Duodenal mucosa (tissue), 2 donors: ENCODE results near the gene ZNF841.
"Not testable (repeated sequence)": the region's sequence is repeated elsewhere in the genome, so short reads cannot be mapped to it uniquely, and the experiment has no call there.

Experiments
- H3K27ac ChIP-seq: one replicate; pipeline ENCODE4 v1.7.0; 2013; ENCODE audit warnings: low read depth, low read length
- H3K27me3 ChIP-seq, 2 donors: one replicate each; pipeline ENCODE4 v1.7.0; 2013; ENCODE audit warnings: low read length in 2 of 2, control low read depth in 1 of 2; ENCODE audit not compliant: insufficient read depth in 2 of 2, control insufficient read depth in 1 of 2
- H3K36me3 ChIP-seq, 2 donors: one replicate each; pipeline ENCODE4 v1.7.0; 2013; ENCODE audit warnings: low read length in 2 of 2, control low read depth in 1 of 2; ENCODE audit not compliant: insufficient read depth in 2 of 2, control insufficient read depth in 1 of 2
- H3K4me1 ChIP-seq, 2 donors: one replicate each; pipeline ENCODE4 v1.7.0; 2013; ENCODE audit warnings: low read length in 2 of 2, control low read depth in 1 of 2; ENCODE audit not compliant: insufficient read depth in 2 of 2, control insufficient read depth in 1 of 2
- H3K4me3 ChIP-seq, 2 donors: one replicate each; pipeline ENCODE4 v1.7.0; 2013; ENCODE audit warnings: low read length in 2 of 2, low read depth in 1 of 2
- H3K9ac ChIP-seq, 2 donors: one replicate each; pipeline ENCODE4 v1.7.0; 2013; ENCODE audit warnings: low read length in 2 of 2, low read depth in 1 of 2
- H3K9me3 ChIP-seq, 2 donors: one replicate each; pipeline ENCODE4 v1.7.0; 2013; ENCODE audit warnings: low read length in 2 of 2, control low read depth in 1 of 2; ENCODE audit not compliant: control insufficient read depth in 1 of 2

The ZNF841 gene

DNA sequence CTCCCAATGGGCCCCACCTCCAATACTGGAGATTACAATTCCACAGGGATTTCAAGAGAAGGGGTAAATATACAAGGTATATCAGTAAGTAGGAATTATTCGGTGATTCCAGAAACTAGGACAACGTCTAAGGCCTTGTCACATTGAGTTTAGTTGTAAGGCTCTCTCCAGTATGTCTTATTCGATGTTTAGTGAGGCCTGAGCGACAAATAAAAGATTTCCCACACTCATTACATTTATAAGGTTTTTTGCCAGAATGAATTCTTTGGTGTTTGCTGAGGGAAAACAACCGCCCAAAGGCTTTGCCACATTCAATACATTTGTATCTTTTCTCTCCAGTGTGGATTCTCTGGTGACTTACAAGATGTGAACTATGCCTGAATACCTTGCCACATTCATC lies 19.1 kb upstream of the ZNF841 start:
- Histone ChIP-seq H3K4me1 (no peaks in the 10 kb centered on the region), H3K9me3 (peaks cover 97 to 99% of the 10 kb centered on the region in 2 donors), H3K4me3 (peak overlapping the region; percentile 34 to 48), H3K36me3 (peaks cover 45 to 50% of the 10 kb centered on the region in 2 donors), H3K9ac (no peak overlapping the region), H3K27me3 (no peaks in the 10 kb centered on the region), H3K27ac (no peak overlapping the region)

DNA sequence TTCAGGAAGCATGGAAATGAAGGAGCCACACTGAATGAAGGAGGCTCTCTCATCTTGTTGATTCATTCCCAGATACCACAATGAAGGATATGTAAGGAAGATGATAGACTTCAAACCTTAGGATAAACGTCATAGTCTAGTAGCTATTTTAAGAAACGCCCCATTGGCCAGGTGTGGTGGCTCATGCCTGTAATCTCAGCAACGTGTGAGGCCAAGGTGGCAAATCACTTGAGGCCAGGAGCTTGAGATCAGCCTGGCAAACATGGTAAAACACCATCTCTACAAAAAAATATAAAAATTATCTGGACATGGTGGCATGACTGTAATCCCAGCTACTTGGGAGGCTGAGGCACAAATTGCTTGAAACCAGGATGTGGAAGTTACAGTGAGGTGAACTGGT lies 17.1 kb upstream of the ZNF841 start:
- Histone ChIP-seq H3K27me3 (no peaks in the 10 kb centered on the region), H3K9me3 (peaks cover 88 to 97% of the 10 kb centered on the region in 2 donors), H3K36me3 (peaks cover 27 to 30% of the 10 kb centered on the region in 2 donors), H3K4me3 (no peak overlapping the region), H3K9ac (no peak overlapping the region), H3K4me1 (no peaks in the 10 kb centered on the region), H3K27ac (no peak overlapping the region)

DNA sequence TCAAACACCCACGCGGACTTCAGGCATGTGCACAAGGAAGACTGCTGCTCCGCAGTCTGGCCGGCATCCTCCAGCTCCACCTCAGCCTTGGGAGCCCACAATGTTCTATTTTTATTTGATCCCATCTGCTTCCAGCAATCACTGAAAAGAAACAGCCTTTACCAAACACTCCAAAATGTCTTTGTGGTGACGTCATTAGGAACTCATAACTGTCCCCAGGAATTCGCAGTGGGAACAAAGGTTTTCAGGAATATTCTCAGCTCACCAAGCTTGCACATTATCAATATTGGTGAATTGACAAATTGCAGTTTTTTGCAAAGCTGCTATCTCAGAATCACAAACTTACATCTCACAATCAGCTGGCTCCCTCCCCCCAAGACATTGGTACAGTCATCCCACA lies 15.2 kb upstream of the ZNF841 start:
- no peaks in the 10 kb centered on the region for H3K4me1 ChIP-seq
- no peak overlapping the region for H3K27ac ChIP-seq
- peak overlapping the region in 1 of 2 donors; percentile 17 for H3K4me3 ChIP-seq
- no peak overlapping the region for H3K9ac ChIP-seq
- peaks cover 13 to 14% of the 10 kb centered on the region in 2 donors for H3K36me3 ChIP-seq
- no peaks in the 10 kb centered on the region for H3K27me3 ChIP-seq
- H3K9me3 ChIP-seq = peaks cover 76 to 86% of the 10 kb centered on the region in 2 donors

DNA sequence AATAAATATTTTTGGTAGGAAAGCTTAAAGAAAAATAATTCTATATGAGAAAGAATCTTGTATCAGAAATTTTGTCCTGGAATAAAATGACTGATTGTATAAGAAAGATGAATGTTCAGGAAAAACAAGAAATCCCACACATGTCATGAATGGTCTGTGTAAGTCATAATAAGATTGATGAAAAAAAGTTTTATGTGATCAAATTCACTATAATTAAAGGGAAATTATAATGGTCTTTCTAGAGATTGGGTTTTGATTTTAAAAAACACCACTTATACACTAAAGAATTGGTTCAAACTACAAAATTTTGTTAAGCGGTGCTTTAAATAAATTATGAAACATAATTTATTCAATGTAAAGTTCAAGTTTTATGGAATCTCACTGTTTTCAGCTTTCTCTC lies 7.2 kb upstream of the ZNF841 start:
- Histone ChIP-seq H3K36me3 (no peaks in the 10 kb centered on the region), H3K27ac (no peak overlapping the region), H3K9me3 (peaks cover 17 to 38% of the 10 kb centered on the region in 2 donors), H3K27me3 (no peaks in the 10 kb centered on the region), H3K9ac (no peak overlapping the region), H3K4me3 (no peak overlapping the region), H3K4me1 (no peaks in the 10 kb centered on the region)

DNA sequence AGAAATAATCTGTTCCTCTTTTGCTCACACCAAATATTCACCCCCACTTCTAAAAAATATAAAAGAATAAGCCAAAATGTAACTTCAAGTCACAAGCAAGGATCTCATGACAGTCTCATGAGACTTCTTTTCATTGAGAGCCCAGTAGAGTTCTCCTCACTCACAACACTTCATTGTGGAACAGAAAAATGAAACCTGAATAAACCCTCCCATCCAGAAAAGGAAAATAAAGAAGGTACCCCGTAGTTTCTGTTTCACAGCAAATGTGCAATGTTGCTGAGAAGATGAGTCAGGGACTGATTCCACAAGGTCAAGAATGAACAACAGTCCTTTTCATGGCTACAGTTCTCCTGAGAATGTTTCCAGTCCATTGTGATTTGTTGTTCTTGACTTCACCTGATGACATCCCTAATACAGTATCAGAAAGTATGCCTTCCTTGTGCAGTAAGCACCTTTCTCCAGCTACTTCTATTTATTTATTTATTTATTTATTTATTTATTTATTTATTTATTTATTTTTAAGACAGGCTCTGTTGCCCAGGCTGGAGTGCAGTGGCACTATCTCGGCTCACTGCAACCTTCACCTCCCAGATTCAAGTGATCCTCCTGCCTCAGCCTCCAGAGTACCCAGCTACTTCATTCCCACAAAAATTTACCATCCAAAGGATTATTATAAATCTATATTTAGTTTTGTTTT lies 6.4 kb upstream of the ZNF841 start:
- Histone ChIP-seq H3K27ac (no peak overlapping the region), H3K27me3 (no peaks in the 10 kb centered on the region), H3K4me3 (no peak overlapping the region), H3K4me1 (no peaks in the 10 kb centered on the region), H3K9ac (no peak overlapping the region), H3K36me3 (no peaks in the 10 kb centered on the region), H3K9me3 (peaks cover 14 to 37% of the 10 kb centered on the region in 2 donors)

DNA sequence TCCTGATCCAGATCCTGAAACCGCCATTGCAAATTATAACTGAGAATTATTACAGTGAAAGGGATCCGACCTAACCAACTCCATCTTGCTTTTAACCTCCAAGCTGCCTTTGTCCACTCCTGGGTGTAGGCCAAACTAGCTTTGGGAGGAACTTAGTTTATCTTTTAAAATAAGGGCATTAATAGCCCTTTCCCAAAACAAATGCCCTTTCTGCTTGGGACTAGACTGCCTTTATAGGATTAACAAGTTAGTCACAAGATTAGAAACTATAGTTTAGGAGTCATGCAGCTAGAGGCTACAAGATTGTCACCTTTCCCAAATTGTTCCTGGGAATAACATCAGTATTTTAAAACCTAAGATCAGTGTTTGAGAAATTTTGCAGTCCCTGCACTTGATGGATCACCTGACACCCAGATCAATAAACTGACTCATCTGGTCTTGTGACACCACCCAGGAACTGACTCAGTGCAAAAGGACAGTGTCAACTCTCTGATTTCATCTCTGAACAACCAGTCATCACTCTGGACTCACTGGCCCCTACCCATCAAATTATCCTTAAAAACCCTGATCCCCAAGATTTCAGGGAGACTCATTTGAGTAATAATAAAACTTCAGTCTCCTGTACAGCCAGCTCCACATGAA lies 4.1 kb upstream of the ZNF841 start:
- Histone ChIP-seq H3K9me3 (peaks cover 21 to 39% of the 10 kb centered on the region in 2 donors), H3K27me3 (no peaks in the 10 kb centered on the region), H3K4me3 (no peak overlapping the region), H3K4me1 (no peaks in the 10 kb centered on the region), H3K27ac (no peak overlapping the region), H3K9ac (no peak overlapping the region), H3K36me3 (no peaks in the 10 kb centered on the region)

DNA sequence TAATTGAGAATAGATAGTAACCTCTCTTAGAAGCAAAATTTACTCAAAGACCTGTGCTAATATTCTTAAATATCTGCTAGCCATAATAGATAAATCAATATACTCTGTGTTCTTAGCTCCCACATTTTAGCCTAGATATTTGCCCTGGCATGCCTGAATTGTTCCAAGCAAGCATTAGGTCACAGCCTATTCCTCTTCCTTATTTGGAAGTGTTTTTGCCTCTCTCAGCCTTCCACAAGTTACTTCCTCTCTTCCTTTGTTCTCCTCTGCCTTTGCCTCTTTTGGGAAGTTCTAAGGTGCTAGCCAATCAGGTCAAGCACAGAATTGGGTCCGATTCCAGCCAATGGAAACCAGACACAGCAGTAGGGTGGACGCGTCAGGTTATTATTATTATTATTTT lies 851 bp upstream of the ZNF841 start:
- H3K4me1 ChIP-seq = peaks cover 6 to 11% of the 10 kb centered on the region in 2 donors
- not testable (repeated sequence) for H3K9ac ChIP-seq, H3K4me3 ChIP-seq, H3K27ac ChIP-seq, H3K27me3 ChIP-seq, H3K36me3 ChIP-seq
- peaks cover 24 to 31% of the 10 kb centered on the region in 2 donors for H3K9me3 ChIP-seq

DNA sequence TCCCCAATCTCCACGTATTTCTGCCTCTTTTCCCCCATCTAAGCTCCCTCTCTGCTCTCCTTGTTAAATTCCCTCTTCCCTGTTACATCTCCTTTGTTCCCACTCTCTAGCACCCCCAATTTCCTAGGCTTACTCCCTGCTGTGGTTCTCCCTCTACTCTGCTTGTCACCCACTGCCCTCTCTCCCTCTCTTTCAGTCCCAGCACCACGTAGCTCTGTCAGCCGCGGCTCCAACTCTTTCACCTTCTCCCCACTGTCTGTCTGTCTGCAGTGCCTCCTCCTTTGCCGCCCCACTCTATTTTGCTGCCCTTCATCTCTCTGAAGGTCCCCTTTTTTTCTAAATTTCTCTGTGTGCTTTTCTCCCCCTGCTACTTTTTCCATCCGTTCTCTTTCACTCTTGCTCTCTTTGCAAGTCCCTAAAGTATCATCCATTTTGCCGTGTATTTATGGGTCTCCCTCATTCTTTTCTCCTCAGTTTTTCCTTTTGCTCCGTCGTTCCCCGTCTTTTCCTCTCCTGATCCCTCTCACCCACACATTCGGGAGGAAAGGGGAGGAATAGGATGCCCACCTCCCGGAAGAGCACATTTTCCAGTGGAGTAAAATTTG lies 937 bp downstream of the ZNF841 start:
- H3K9ac ChIP-seq = peak overlapping the region; percentile 71 to 95
- peaks cover 28 to 36% of the 10 kb centered on the region in 2 donors for H3K9me3 ChIP-seq
- no peak overlapping the region for H3K27ac ChIP-seq
- H3K36me3 ChIP-seq = peaks cover 6 to 10% of the 10 kb centered on the region in 2 donors
- H3K27me3 ChIP-seq = no peaks in the 10 kb centered on the region
- peaks cover 6 to 11% of the 10 kb centered on the region in 2 donors for H3K4me1 ChIP-seq
- H3K4me3 ChIP-seq = peak overlapping the region; percentile 94 to 100

DNA sequence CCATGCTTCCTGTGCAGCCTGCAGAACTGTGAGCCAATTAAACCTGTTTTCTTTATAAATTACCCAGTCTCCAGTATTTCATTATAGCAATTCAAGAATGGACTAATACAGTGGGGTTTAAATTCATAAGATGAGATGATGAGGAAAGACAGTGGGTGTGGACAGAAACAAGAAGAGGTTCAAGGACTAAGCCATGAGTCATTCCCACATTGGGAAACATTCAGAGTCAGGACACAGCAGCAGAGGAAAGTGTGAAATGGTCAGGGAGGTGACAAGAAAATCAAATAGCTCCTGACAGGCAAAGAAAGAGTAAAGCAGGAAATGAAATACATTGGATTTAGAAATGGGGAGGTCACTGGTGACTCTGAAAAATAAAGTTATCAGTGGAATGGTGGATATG lies 9.1 kb downstream of the ZNF841 start:
- H3K9ac ChIP-seq = no peak overlapping the region
- H3K27ac ChIP-seq = no peak overlapping the region

DNA sequence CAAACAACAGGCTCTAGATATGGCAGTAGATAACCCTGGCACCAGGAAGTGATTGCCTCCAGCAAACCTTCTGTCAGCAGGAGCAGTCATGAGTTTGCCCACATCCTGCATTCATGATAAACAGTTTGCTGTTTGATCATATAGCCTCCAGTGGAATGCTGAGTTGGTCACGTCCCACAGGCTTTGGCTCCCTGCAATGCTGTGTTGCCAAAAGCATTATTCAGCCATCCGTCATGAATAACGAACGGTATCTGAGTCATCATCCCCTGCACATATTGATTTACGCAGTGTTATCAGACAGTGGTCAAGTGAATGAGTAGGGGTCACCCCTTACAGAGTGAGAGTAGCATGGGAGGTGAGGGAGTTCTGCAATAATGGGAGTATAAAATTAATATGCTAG lies 25.1 kb downstream of the ZNF841 start:
- Histone ChIP-seq H3K9ac (no peak overlapping the region), H3K4me1 (no peaks in the 10 kb centered on the region), H3K27ac (no peak overlapping the region), H3K27me3 (no peaks in the 10 kb centered on the region), H3K4me3 (peak overlapping the region; percentile 33 to 44), H3K36me3 (peaks cover 66 to 91% of the 10 kb centered on the region in 2 donors), H3K9me3 (peaks cover 70 to 85% of the 10 kb centered on the region in 2 donors)

More for the DNA sequence above, 9.1 kb downstream of the ZNF841 start:
- Histone ChIP-seq H3K4me1 (no peaks in the 10 kb centered on the region), H3K4me3 (no peak overlapping the region), H3K9me3 (peaks cover 36 to 51% of the 10 kb centered on the region in 2 donors), H3K36me3 (peaks cover 61 to 73% of the 10 kb centered on the region in 2 donors), H3K27me3 (no peaks in the 10 kb centered on the region)
